Bronchial epithelial cell (primary cell): ENCODE results near the gene SIRT5. TPM values are rescaled to one million over a fixed set of nuclear protein-coding genes. Genes with fewer than 3 reads are reported as not detected.

Source experiments
- DNase-seq: peaks from one replicate; pipeline ENCODE4 v3.0.0-alpha.2; 2010; ENCODE audit warnings: low read depth
- FAIRE-seq: peaks from 2 replicates; lab custom pipeline; 2011; peaks lifted over from hg19 to GRCh38; lab: Jason Lieb, UNC
- H3K27me3 ChIP-seq: 2 replicates; pipeline ENCODE4 v1.5.1; 2011; ENCODE audit warnings: low read length; ENCODE audit not compliant: control insufficient read depth, insufficient read depth
- H3K36me3 ChIP-seq: 2 replicates; pipeline ENCODE4 v1.5.1; 2011; ENCODE audit warnings: low read length; ENCODE audit not compliant: control insufficient read depth, insufficient read depth
- H3K4me3 ChIP-seq: 2 replicates; pipeline ENCODE4 v1.5.1; 2011; ENCODE audit warnings: mild to moderate bottlenecking, low read depth, low read length, control low read depth
- total RNA-seq: library from RNA; depleted of rRNA; stranded (reverse); fragments of >200 nt; gene quantifications from 2 replicates; pipeline ENCODE4 v1.2.1, GENCODE V29; 2014
- TF ChIP-seq, protein P1 (sequence below): IDR thresholded peaks from 2 replicates; pipeline ENCODE4 v1.5.1; 2011; ENCODE audit warnings: mild to moderate bottlenecking, moderate library complexity, low read length, control low read depth, inconsistent platforms; ENCODE audit not compliant: insufficient read depth, severe bottlenecking

SIRT5 gene
- total RNA-seq, 1 donor from 2014 or later: 10.8 TPM

DNA sequence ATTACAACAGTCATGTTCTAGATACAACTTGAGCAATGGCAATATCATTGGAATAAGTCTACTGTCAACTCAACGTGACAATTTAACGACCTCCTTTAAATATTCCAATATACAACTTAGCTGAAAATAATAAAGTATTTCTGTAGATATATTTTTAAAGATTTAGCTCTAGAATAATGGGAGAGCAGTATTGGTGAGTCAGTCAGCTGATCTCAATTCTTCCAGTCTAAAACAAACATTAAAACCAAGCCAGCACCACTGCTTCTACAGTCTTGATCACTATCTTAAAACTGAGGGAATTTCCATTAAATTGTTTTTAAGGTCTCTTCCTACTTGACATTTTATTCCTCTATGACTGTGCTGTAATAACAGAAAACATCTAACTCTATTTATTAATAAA, 78.9 kb downstream of the SIRT5 start:
- Histone ChIP-seq H3K4me3 (no peak overlapping the region), H3K36me3 (peaks cover 2% of the 10 kb centered on the region), H3K27me3 (no peaks in the 10 kb centered on the region)
- DNase-seq (no peak), FAIRE-seq (no peak)
- TF ChIP-seq, protein P1, sequence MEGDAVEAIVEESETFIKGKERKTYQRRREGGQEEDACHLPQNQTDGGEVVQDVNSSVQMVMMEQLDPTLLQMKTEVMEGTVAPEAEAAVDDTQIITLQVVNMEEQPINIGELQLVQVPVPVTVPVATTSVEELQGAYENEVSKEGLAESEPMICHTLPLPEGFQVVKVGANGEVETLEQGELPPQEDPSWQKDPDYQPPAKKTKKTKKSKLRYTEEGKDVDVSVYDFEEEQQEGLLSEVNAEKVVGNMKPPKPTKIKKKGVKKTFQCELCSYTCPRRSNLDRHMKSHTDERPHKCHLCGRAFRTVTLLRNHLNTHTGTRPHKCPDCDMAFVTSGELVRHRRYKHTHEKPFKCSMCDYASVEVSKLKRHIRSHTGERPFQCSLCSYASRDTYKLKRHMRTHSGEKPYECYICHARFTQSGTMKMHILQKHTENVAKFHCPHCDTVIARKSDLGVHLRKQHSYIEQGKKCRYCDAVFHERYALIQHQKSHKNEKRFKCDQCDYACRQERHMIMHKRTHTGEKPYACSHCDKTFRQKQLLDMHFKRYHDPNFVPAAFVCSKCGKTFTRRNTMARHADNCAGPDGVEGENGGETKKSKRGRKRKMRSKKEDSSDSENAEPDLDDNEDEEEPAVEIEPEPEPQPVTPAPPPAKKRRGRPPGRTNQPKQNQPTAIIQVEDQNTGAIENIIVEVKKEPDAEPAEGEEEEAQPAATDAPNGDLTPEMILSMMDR: no peak

GRCh38 chr6:13654496-13654895, 80.1 kb downstream of the SIRT5 start:
- Histone ChIP-seq H3K4me3 (no peak overlapping the region), H3K36me3 (peaks cover 2% of the 10 kb centered on the region), H3K27me3 (no peaks in the 10 kb centered on the region)
- TF ChIP-seq, protein P1: no peak
- FAIRE-seq (no peak), DNase-seq (no peak)

DNA sequence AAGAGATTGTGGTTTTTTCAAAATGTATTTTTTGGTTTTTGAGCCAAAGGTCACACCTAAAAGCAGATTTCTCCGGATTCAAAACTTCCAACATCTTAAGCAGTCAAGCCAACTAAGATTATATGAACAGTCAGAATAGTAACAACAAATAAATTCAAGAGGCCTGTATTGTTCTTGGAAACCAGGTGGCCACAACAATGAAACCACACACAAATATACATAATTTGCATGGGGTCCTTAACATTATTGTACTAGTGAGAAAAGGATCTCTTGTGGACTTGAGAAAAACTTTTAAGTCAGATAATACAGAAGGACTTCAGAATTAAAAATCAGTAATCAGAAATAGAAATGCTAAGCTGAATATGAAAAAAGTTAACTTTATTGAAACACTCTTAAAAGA, 81.3 kb downstream of the SIRT5 start:
- TF ChIP-seq, protein P1: no peak
- FAIRE-seq: no peak

GRCh38 chr6:13660273-13660672, 85.9 kb downstream of the SIRT5 start:
- no peak for DNase-seq
- TF ChIP-seq, protein P1: no peak

More for the DNA sequence above, 81.3 kb downstream of the SIRT5 start:
- DNase-seq: no peak
- no peak overlapping the region for H3K4me3 ChIP-seq
- peaks cover 2% of the 10 kb centered on the region for H3K36me3 ChIP-seq
- no peaks in the 10 kb centered on the region for H3K27me3 ChIP-seq

DNA sequence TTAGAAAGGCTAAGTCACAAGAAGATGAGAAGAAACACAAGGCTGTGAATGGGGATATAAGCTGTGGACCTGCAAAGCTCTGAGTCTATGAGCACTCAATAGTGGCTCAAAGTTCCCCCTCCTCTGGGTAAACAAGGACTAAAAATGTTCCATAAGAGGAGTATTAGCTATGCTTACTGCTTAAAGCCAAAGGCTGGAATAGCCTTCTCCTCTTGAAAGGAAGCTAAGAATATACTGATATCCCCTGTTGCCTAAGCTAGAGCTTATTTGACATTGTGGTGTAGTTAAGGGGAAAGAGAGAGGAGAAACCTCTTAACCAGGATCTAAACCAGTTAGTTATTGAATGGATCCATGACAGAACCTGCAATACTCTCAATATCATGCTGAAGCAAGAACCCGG, 86.5 kb downstream of the SIRT5 start:
- no peak for FAIRE-seq
- DNase-seq: no peak
- Histone ChIP-seq H3K27me3 (no peaks in the 10 kb centered on the region), H3K4me3 (no peak overlapping the region), H3K36me3 (peaks cover 2% of the 10 kb centered on the region)
- TF ChIP-seq, protein P1: no peak

More at GRCh38 chr6:13660273-13660672, 85.9 kb downstream of the SIRT5 start:
- no peak for FAIRE-seq
- no peak overlapping the region for H3K4me3 ChIP-seq
- H3K27me3 ChIP-seq: no peaks in the 10 kb centered on the region
- peaks cover 2% of the 10 kb centered on the region for H3K36me3 ChIP-seq

- Histone ChIP-seq H3K4me3 (no peak overlapping the region), H3K27me3 (no peaks in the 10 kb centered on the region), H3K36me3 (no peaks in the 10 kb centered on the region)
- TF ChIP-seq, protein P1: no peak
- FAIRE-seq (no peak), DNase-seq (no peak)
These were observed 87.2 kb downstream of the SIRT5 start for GRCh38 chr6:13661647-13662046.
